NCI-H748 treated with DMSO at 0.1 percent for 48 hours (cell line): ENCODE results near the gene ATP11A.

Experiments used
- DNase-seq: peaks from one replicate; lab custom pipeline; 2025; lab: John Stamatoyannopoulos, UW

ATP11A gene

GRCh38 chr13:112907871-112908331 lies 218.1 kb downstream of the ATP11A start:
- no peak for DNase-seq

GRCh38 chr13:112908342-112908741 lies 218.5 kb downstream of the ATP11A start:
- DNase-seq, result no peak

- no peak for DNase-seq
Observed at GRCh38 chr13:112910016-112910415, 220.2 kb downstream of the ATP11A start.

GRCh38 chr13:112910616-112911280 lies 220.9 kb downstream of the ATP11A start:
- DNase-seq, result no peak

GRCh38 chr13:112911285-112911701 lies 221.5 kb downstream of the ATP11A start:
- no peak for DNase-seq

- no peak for DNase-seq
Observed at GRCh38 chr13:112911883-112912282, 222.0 kb downstream of the ATP11A start.

- no peak for DNase-seq
Observed at GRCh38 chr13:112912726-112913440, 223.0 kb downstream of the ATP11A start.

- DNase-seq, result no peak
Observed at GRCh38 chr13:112916296-112916695, 226.5 kb downstream of the ATP11A start.

GRCh38 chr13:112917056-112917664 lies 227.3 kb downstream of the ATP11A start:
- no peak for DNase-seq

GRCh38 chr13:112917737-112918136 lies 227.9 kb downstream of the ATP11A start:
- no peak for DNase-seq

- no peak for DNase-seq
Observed at GRCh38 chr13:112918266-112918665, 228.4 kb downstream of the ATP11A start.

- DNase-seq, result no peak
Observed at GRCh38 chr13:112918746-112919145, 228.9 kb downstream of the ATP11A start.

- no peak for DNase-seq
Observed at GRCh38 chr13:112923962-112924361, 234.1 kb downstream of the ATP11A start.

GRCh38 chr13:112924365-112924764 lies 234.5 kb downstream of the ATP11A start:
- no peak for DNase-seq

GRCh38 chr13:112926003-112926402 lies 236.2 kb downstream of the ATP11A start:
- DNase-seq, result no peak

GRCh38 chr13:112926993-112927392 lies 237.2 kb downstream of the ATP11A start:
- no peak for DNase-seq

GRCh38 chr13:112928020-112928971 lies 238.5 kb downstream of the ATP11A start:
- no peak for DNase-seq

- peak; percentile 84 for DNase-seq
Observed at GRCh38 chr13:112928972-112929782, 239.3 kb downstream of the ATP11A start.

GRCh38 chr13:112929783-112930055 lies 239.9 kb downstream of the ATP11A start:
- no peak for DNase-seq

- DNase-seq, result no peak
Observed at GRCh38 chr13:112930192-112930591, 240.4 kb downstream of the ATP11A start.
